GM12865 (cell line): Measurements from ENCODE around the gene MGAT5.

Source experiments
- DNase-seq: peaks from one replicate; pipeline ENCODE4 v3.0.0; 2010; ENCODE audit warnings: low read depth
- H3K4me3 ChIP-seq: 2 replicates; pipeline ENCODE4 v1.5.1; 2011; ENCODE audit warnings: mild to moderate bottlenecking, low read depth, low read length, control low read depth
- TF ChIP-seq, protein P1 (sequence below): IDR thresholded peaks from 2 replicates; pipeline ENCODE4 v1.5.1; 2011; ENCODE audit warnings: low read length, control low read depth, low read depth, inconsistent platforms; ENCODE audit not compliant: insufficient read depth; ENCODE audit errors: missing control alignments

MGAT5 gene

DNA sequence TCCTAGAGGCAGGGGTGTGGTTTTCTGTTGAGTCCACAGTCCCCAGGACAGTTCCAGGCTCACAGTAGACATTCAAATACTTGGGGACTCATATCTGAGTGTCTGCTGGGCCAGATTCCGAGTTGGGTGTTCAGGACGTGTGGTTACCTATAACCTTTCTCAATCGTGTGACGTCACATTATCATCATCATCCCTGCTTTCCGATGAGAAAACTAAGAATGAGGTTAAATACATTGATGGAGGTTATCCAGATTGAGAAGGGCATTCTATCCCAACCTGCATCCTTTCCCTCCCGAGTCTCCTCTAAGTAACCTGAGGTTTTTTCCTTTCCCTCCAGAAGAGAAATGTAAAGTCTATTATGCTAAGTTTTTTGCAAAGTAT is 204.6 kb downstream of the MGAT5 start:
- H3K4me3 ChIP-seq: no peak overlapping the region
- TF ChIP-seq, protein P1, sequence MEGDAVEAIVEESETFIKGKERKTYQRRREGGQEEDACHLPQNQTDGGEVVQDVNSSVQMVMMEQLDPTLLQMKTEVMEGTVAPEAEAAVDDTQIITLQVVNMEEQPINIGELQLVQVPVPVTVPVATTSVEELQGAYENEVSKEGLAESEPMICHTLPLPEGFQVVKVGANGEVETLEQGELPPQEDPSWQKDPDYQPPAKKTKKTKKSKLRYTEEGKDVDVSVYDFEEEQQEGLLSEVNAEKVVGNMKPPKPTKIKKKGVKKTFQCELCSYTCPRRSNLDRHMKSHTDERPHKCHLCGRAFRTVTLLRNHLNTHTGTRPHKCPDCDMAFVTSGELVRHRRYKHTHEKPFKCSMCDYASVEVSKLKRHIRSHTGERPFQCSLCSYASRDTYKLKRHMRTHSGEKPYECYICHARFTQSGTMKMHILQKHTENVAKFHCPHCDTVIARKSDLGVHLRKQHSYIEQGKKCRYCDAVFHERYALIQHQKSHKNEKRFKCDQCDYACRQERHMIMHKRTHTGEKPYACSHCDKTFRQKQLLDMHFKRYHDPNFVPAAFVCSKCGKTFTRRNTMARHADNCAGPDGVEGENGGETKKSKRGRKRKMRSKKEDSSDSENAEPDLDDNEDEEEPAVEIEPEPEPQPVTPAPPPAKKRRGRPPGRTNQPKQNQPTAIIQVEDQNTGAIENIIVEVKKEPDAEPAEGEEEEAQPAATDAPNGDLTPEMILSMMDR: no peak
- no peak for DNase-seq

DNA sequence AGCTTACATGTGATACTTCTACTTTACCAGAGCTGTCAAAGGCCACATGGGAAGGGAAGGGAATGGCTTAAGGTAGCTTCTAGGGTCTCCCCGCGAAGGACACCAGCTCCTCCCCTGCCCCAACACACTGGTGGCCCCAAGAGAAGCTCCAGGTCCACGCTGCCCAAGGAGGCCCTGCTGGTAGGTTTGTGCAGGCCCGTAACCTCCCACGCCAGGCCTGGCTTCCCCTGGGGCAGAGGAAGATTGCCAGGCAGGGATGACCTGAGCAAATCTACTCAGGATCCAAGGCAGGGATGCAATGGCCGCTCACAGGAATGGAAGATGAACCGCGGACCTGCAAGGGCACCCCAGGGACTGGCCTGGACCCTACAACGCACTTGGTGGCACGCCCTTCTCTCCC is 205.1 kb downstream of the MGAT5 start:
- no peak for DNase-seq
- H3K4me3 ChIP-seq: no peak overlapping the region
- TF ChIP-seq, protein P1: no peak

DNA sequence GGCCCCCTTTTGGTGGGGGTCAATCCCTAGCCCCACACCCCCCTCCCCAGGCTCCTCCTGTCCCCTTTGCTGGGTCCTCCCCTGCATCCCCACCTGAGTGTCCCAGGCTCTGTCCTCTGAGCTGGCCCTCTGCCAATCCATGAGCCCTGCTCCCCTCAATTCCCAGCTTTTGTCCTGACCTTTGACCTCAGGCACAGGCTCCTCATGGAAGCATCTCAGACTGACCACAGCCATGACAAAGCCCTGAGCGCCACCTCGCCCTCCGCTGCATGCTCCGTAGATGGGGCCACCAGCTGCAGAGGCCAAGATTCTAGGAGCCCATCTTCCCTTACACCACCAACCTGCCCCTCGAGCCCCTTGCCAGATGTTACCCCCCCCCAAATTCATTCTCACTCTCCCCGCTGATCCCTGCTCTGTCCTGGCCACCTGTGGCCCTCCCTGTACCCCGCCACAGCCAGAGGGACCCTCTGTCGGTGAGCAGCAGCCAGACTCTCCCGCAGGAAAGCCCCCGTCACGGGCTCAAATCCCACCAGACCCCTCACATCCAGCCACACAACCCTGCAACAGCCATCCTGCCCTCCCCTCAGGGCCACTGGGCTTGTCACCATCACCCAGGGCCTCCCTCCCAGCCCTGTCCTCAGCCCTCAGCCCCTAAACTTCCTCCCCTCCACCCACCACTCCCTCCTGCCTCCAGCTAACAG is 206.0 kb downstream of the MGAT5 start:
- no peak for DNase-seq
- no peak overlapping the region for H3K4me3 ChIP-seq
- TF ChIP-seq, protein P1: no peak

DNA sequence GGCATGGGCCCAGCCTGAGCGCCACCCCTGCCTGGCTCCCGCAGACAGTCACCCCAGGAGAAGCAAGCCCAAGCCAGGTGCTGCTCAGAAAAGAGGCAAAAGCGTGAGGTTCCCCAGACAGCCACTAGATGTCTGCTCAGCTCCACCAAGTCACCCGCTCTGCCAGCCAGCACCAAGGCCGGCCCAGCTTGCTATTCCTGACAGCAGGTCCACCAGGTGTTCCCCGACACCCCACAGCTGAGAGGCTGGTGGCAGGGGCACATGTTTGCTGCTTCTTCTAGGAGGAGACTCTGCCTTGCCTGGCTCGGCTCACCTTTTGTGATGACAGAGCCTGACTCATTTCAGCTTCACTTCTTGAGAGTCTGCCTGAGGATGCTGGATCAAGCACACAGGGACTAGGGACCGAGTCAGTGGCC is 206.7 kb downstream of the MGAT5 start:
- peak; percentile 75 for DNase-seq

DNA sequence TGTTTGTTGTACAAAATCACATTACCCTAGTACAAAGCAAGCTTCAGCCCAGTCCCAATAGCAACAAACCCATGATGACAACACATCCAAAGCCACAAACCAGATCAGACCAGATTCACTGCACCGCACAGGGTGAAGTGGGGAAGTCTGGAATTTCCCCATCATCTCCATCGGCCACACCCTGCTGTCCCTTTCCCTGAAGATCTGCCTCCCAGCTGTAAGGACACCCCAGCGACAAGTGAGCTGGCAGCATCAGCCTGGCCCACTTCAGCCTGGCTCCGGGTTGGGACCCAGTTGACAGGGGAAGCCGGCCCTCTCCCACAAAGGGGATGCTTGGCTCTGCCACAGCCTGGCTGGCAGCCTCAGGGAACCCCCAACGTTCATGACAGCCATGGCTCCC is 207.6 kb downstream of the MGAT5 start:
- H3K4me3 ChIP-seq: no peak overlapping the region
- no peak for DNase-seq
- TF ChIP-seq, protein P1: no peak

More for the DNA sequence above, 206.7 kb downstream of the MGAT5 start:
- H3K4me3 ChIP-seq: no peak overlapping the region
- TF ChIP-seq, protein P1: peak; percentile 79

DNA sequence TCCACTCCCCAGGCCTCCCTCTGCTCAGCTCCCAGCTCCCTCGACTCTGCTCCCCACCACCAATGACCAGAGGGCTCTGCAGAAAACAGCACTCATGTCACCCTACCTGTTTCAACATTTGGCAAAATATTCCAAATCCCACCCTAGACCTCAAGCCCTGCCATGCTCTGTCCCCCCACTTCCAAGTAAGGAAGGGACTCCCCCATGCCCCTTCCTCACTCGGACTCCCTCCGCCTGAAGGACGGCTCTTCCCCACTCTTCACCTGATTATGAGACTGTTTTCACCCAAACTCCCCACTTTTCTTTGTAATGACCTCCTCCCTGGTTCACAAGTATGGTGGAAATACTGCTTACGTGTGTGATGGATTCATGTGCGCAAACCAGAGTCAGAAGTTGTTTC is 208.4 kb downstream of the MGAT5 start:
- TF ChIP-seq, protein P1: no peak
- H3K4me3 ChIP-seq: no peak overlapping the region
- DNase-seq: no peak
